ENCODE data around the gene GTF2A2. TPM values are rescaled to one million over a fixed set of nuclear protein-coding genes. Genes with fewer than 3 reads are reported as not detected.

The GTF2A2 gene
- total RNA-seq, 4 donors from 2014 or later = 13.1 to 49.8 (median 22.9) TPM

DNA sequence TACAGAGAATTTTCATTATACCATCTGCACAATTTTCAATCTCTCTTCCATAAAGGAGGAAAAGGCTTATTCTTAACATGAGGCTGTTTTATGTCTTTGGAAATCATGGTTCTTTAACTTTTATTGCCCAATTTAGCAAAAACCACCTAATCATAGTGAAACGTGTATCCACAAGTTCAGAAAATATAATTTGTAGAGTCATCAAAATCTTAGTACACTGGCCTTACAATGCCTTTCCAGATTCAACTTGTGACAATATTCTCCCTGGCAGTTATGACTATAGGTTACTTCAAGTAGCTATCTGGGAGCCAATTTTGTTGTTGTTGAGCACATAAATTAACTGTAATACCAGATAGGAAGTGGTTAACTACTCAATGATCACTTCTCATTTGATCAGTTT lies 20.9 kb upstream of the GTF2A2 start:
- no peak for DNase-seq (ENCODE audit: low spot score in 2 of 2)
- Histone ChIP-seq H3K36me3 (peaks cover 2 to 87% (median 18%) of the 10 kb centered on the region in 3 donors), H3K27ac (no peak overlapping the region), H3K27me3 (no peaks in the 10 kb centered on the region), H3K4me1 (peaks cover 0 to 6% (median 0%) of the 10 kb centered on the region in 4 donors), H3K4me3 (no peak overlapping the region), H3K9me3 (no peaks in the 10 kb centered on the region)
- TF ChIP-seq EP300 (IDR thresholded peaks at IDR 0.05) (no peak), CTCF (IDR thresholded peaks at IDR 0.05) (no peak), POLR2A (IDR thresholded peaks at IDR 0.05) (no peak)
- 63 to 65% methylated on average over 1 of the region's 1 CpG for WGBS, 2 donors

DNA sequence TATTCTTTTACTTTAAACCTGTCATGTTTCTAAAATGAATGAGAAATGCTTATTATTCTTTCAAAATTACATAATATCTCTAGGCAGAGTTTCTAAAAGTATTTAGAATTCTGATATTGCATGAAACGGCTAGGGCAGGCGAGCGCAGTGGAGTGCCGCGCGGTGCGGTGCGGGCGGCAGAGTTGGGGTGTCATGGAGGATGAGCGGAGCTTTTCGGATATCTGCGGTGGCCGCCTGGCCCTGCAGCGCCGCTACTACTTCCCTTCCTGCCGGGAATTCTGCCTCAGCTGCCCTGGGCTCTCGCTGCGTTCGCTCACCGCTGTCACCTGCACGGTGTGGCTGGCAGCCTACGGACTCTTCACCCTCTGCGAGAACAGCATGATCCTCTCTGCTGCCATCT lies 19.2 kb upstream of the GTF2A2 start:
- 93 to 96% methylated on average over 23 of the region's 23 CpGs for WGBS, 2 donors
- Histone ChIP-seq H3K27ac (no peak overlapping the region), H3K4me1 (peaks cover 0 to 6% (median 0%) of the 10 kb centered on the region in 4 donors), H3K4me3 (no peak overlapping the region), H3K9me3 (no peaks in the 10 kb centered on the region), H3K27me3 (no peaks in the 10 kb centered on the region), H3K36me3 (peaks cover 2 to 94% (median 22%) of the 10 kb centered on the region in 3 donors)
- DNase-seq (ENCODE audit: low spot score in 2 of 2) = no peak
- TF ChIP-seq EP300 (IDR thresholded peaks at IDR 0.05) = no peak
- TF ChIP-seq POLR2A (IDR thresholded peaks at IDR 0.05) = no peak
- no peak for TF ChIP-seq CTCF (IDR thresholded peaks at IDR 0.05)

GRCh38 chr15:59674361-59674877 lies 17.1 kb upstream of the GTF2A2 start:
- Histone ChIP-seq H3K4me3 (no peak overlapping the region), H3K27ac (no peak overlapping the region), H3K27me3 (no peaks in the 10 kb centered on the region), H3K36me3 (peaks cover 2 to 96% (median 17%) of the 10 kb centered on the region in 3 donors), H3K9me3 (no peaks in the 10 kb centered on the region), H3K4me1 (peaks cover 0 to 11% (median 0%) of the 10 kb centered on the region in 4 donors)
- WGBS, 2 donors = 83 to 84% methylated on average over 3 of the region's 3 CpGs
- DNase-seq (ENCODE audit: low spot score in 2 of 2) = no peak
- TF ChIP-seq POLR2A (IDR thresholded peaks at IDR 0.05) (no peak), CTCF (IDR thresholded peaks at IDR 0.05) (no peak), EP300 (IDR thresholded peaks at IDR 0.05) (no peak)

GRCh38 chr15:59668556-59668955 lies 11.2 kb upstream of the GTF2A2 start:
- Histone ChIP-seq H3K9me3 (no peaks in the 10 kb centered on the region), H3K4me3 (no peak overlapping the region), H3K27ac (no peak overlapping the region), H3K36me3 (peaks cover 0 to 77% (median 8%) of the 10 kb centered on the region in 3 donors), H3K4me1 (peaks cover 0 to 10% (median 0%) of the 10 kb centered on the region in 4 donors), H3K27me3 (no peaks in the 10 kb centered on the region)
- DNase-seq (ENCODE audit: low spot score in 2 of 2) = no peak
- WGBS, 2 donors = 86 to 92% methylated on average over 8 of the region's 8 CpGs
- TF ChIP-seq CTCF (IDR thresholded peaks at IDR 0.05) (no peak), EP300 (IDR thresholded peaks at IDR 0.05) (no peak), POLR2A (IDR thresholded peaks at IDR 0.05) (no peak)

GRCh38 chr15:59662260-59662659 lies 4.9 kb upstream of the GTF2A2 start:
- Histone ChIP-seq H3K36me3 (peaks cover 0 to 28% (median 0%) of the 10 kb centered on the region in 3 donors), H3K27ac (peak overlapping the region in 2 of 4 donors; percentile 10 to 65)
- 12 to 21% methylated on average over 1 of the region's 1 CpG for WGBS, 2 donors

More at GRCh38 chr15:59662260-59662659, 4.9 kb upstream of the GTF2A2 start:
- Histone ChIP-seq H3K27me3 (no peaks in the 10 kb centered on the region), H3K9me3 (no peaks in the 10 kb centered on the region), H3K4me3 (no peak overlapping the region), H3K4me1 (peaks cover 0 to 28% (median 7%) of the 10 kb centered on the region in 4 donors)
- TF ChIP-seq EP300 (IDR thresholded peaks at IDR 0.05) = no peak
- DNase-seq (ENCODE audit: low spot score in 2 of 2) = no peak

All from tibial nerve (tissue), 4 donors.